Keratinocyte (primary cell): ENCODE results near the gene TBCD. TPM values are rescaled to one million over a fixed set of nuclear protein-coding genes. Genes with fewer than 3 reads are reported as not detected.

Experiments
- DNase-seq: peaks from one replicate; pipeline ENCODE4 v3.0.0-alpha.2; 2011; ENCODE audit warnings: low read depth, missing footprints, low spot score
- FAIRE-seq: peaks from 2 replicates; lab custom pipeline; 2011; peaks lifted over from hg19 to GRCh38; lab: Jason Lieb, UNC
- H2AFZ ChIP-seq: 2 replicates; pipeline ENCODE4 v1.6.0; 2012; ENCODE audit warnings: low read length, control low read depth, inconsistent platforms; ENCODE audit not compliant: control insufficient read depth
- H3K27ac ChIP-seq: 2 replicates; pipeline ENCODE4 v1.5.1; 2011; ENCODE audit warnings: low read length; ENCODE audit not compliant: control insufficient read depth, insufficient read depth
- H3K27me3 ChIP-seq: 3 replicates; pipeline ENCODE4 v1.6.0; 2011; ENCODE audit warnings: low read length; ENCODE audit not compliant: control insufficient read depth, insufficient read depth; ENCODE audit errors: extremely low read depth
- H3K36me3 ChIP-seq, 2 experiments: 2 replicates in 1 of 2; 3 replicates in 1 of 2; pipeline ENCODE4 v1.5.1; 2011; ENCODE audit warnings: low read length in 2 of 2, mild to moderate bottlenecking in 1 of 2; ENCODE audit not compliant: control insufficient read depth in 2 of 2, insufficient read depth in 2 of 2; ENCODE audit errors: extremely low read depth in 1 of 2
- H3K4me1 ChIP-seq: 3 replicates; pipeline ENCODE4 v1.5.1; 2011; ENCODE audit warnings: low read length; ENCODE audit not compliant: control insufficient read depth, insufficient read depth; ENCODE audit errors: extremely low read depth
- H3K4me2 ChIP-seq: 3 replicates; pipeline ENCODE4 v1.6.0; 2011; ENCODE audit warnings: low read depth, low read length; ENCODE audit not compliant: control insufficient read depth, insufficient read depth; ENCODE audit errors: extremely low read depth
- H3K4me3 ChIP-seq, 3 experiments: fragments of 200-600 bp in 1 of 3; sonication (generic) in 1 of 3; 2 replicates in 2 of 3; 3 replicates in 1 of 3; pipeline ENCODE4 v1.5.1; 2011 to 2016; ENCODE audit warnings: low read length in 3 of 3, mild to moderate bottlenecking in 3 of 3, control low read depth in 2 of 3, inconsistent platforms in 1 of 3, low read depth in 1 of 3, mixed read lengths in 1 of 3, mixed run types in 1 of 3, moderate library complexity in 1 of 3; ENCODE audit not compliant: control insufficient read depth in 2 of 3, insufficient read depth in 2 of 3; ENCODE audit errors: extremely low read depth in 1 of 3
- H3K79me2 ChIP-seq: 2 replicates; pipeline ENCODE4 v1.6.0; 2012; ENCODE audit warnings: low read length; ENCODE audit not compliant: control insufficient read depth, insufficient read depth
- H3K9ac ChIP-seq: 3 replicates; pipeline ENCODE4 v1.6.0; 2011; ENCODE audit warnings: low read length; ENCODE audit not compliant: control insufficient read depth, insufficient read depth; ENCODE audit errors: extremely low read depth
- H3K9me1 ChIP-seq: 3 replicates; pipeline ENCODE4 v1.6.0; 2011; ENCODE audit warnings: low read length; ENCODE audit not compliant: control insufficient read depth, insufficient read depth; ENCODE audit errors: extremely low read depth
- H3K9me3 ChIP-seq: 2 replicates; pipeline ENCODE4 v1.5.1; 2012; ENCODE audit warnings: low read depth, low read length; ENCODE audit not compliant: control insufficient read depth
- H4K20me1 ChIP-seq: 3 replicates; pipeline ENCODE4 v1.6.0; 2011; ENCODE audit warnings: low read length; ENCODE audit not compliant: control insufficient read depth, insufficient read depth; ENCODE audit errors: extremely low read depth
- CTCF ChIP-seq, 3 experiments: IDR thresholded peaks in 1 of 3; conservative IDR thresholded peaks in 1 of 3; optimal IDR thresholded peaks in 1 of 3; 2 replicates in 2 of 3; 3 replicates in 1 of 3; pipeline versions ENCODE3 to v1.5.1; 2011; ENCODE audit warnings: low read length in 3 of 3, mild to moderate bottlenecking in 3 of 3, moderate library complexity in 2 of 3, control low read depth in 1 of 3, inconsistent platforms in 1 of 3; ENCODE audit not compliant: insufficient read depth in 2 of 3; ENCODE audit errors: extremely low read depth in 1 of 3
- EZH2 ChIP-seq: IDR thresholded peaks from one replicate; pipeline ENCODE4 v1.6.1; 2012; ENCODE audit warnings: inconsistent platforms, mild to moderate bottlenecking, low read length, moderate library complexity
- dilution Hi-C: fragments of 300-500 bp; cut with MboI; formaldehyde crosslinking; loops from one replicate; pipeline ENCODE4 v1.7.0; 2020; ENCODE audit warnings: low sequenced_read_pairs; ENCODE audit not compliant: extremely low pct_ligation_motif_present
- polyA plus RNA-seq, 5 experiments: library from polyadenylated mRNA; depleted of rRNA in 3 of 5; stranded (reverse) in 3 of 5; stranded (forward) in 1 of 5; unstranded in 1 of 5; fragments of >200 nt; gene quantifications; 1 replicate in 1 of 5; 2 replicates in 3 of 5; 3 replicates in 1 of 5; pipeline versions ENCODE4 v1.2.1 to v1.2.3, GENCODE V29; 2011 to 2012; ENCODE audit warnings: missing spikeins in 2 of 5, low read depth in 1 of 5, low replicate concordance in 1 of 5

Gene TBCD
- polyA plus RNA-seq, 1 donor (not counting 4 experiments of a cell fraction or from before 2014, with no cell fraction given), result 36.2 TPM

GRCh38 chr17:82803606-82804005 is 51.7 kb downstream of the TBCD start:
- Histone ChIP-seq H3K36me3 (peaks cover 5 to 24% of the 10 kb centered on the region in 2 experiments), H3K9me1 (no peaks in the 10 kb centered on the region), H4K20me1 (peaks cover 7% of the 10 kb centered on the region), H3K27me3 (no peaks in the 10 kb centered on the region), H3K27ac (no peak overlapping the region), H3K4me1 (no peaks in the 10 kb centered on the region), H3K9ac (no peak overlapping the region), H2AFZ (no peak overlapping the region), H3K4me3 (no peak overlapping the region), H3K79me2 (peaks cover 30% of the 10 kb centered on the region), H3K4me2 (no peak overlapping the region), H3K9me3 (no peaks in the 10 kb centered on the region)
- TF ChIP-seq EZH2, result no peak
- no peak for TF ChIP-seq CTCF (optimal IDR thresholded peaks at IDR 0.05 in 1 of 3, IDR thresholded peaks at IDR 0.05 in 1 of 3, conservative IDR thresholded peaks at IDR 0.05 in 1 of 3; ENCODE audit: extremely low read depth in 1 of 3, insufficient read depth in 2 of 3, low read length in 3 of 3)
- DNase-seq, result no peak
- dilution Hi-C loops, result no loop called here
- no peak for FAIRE-seq

DNA sequence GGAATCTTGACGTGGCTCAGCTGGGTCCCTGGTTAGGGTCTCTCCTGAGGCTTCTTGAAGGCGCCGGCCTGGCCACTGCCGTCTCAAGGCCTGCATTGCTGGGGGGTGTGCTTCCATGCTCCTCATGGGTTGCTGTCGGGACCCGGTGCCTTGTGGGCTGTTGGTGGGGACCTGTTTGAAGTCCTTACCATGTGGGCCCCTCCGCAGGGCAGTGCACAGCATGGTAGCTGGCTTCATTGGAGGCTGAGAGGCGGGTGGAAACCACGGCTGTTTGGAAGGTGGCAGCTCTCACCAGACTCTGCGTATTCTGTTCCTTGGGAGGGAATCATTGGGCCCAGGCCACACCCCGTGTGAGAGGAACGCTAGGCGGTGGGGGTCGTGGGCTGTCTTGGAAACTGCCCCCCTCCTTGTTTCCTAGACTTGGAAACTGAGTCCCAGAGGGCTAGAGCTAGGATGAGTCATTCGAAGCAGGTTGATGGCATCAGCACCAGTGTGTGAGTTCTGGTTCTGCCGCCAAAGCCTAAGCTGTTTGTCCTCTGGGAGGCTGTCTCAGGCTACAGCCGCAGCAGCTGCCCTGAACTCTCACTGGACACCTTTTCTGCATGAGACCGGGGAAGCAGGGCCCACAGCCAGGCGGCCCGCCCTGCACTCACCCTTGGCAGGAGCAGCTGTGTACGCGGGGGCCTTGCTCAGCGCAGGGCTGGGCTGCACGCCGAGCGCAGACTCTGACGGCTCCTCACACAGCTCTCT is 52.8 kb downstream of the TBCD start:
- DNase-seq, result no peak
- TF ChIP-seq EZH2 (no peak), CTCF (optimal IDR thresholded peaks at IDR 0.05 in 1 of 3, IDR thresholded peaks at IDR 0.05 in 1 of 3, conservative IDR thresholded peaks at IDR 0.05 in 1 of 3; ENCODE audit: extremely low read depth in 1 of 3, insufficient read depth in 2 of 3, low read length in 3 of 3) (no peak)
- Histone ChIP-seq H3K4me3 (no peak overlapping the region), H3K27me3 (no peaks in the 10 kb centered on the region), H3K27ac (no peak overlapping the region), H3K79me2 (peaks cover 30% of the 10 kb centered on the region), H3K9me3 (no peaks in the 10 kb centered on the region), H4K20me1 (peaks cover 7% of the 10 kb centered on the region), H3K4me1 (no peaks in the 10 kb centered on the region), H3K4me2 (no peak overlapping the region), H3K9me1 (no peaks in the 10 kb centered on the region), H3K9ac (no peak overlapping the region), H3K36me3 (peaks cover 5 to 22% of the 10 kb centered on the region in 2 experiments), H2AFZ (no peak overlapping the region)
- no peak for FAIRE-seq
- dilution Hi-C loops, result no loop called here
